Measurements from ENCODE around the gene CCDC57.
A peak's percentile ranks its signal among the peaks of the same experiment; 100 is the strongest.

CCDC57 gene

GRCh38 chr17:82052638-82053059, 160.0 kb downstream of the CCDC57 start:
- DNase-seq (ENCODE audit: low spot score): no peak
- peak overlapping the region; percentile 100 for H3K4me3 ChIP-seq
- TF ChIP-seq, protein P1, sequence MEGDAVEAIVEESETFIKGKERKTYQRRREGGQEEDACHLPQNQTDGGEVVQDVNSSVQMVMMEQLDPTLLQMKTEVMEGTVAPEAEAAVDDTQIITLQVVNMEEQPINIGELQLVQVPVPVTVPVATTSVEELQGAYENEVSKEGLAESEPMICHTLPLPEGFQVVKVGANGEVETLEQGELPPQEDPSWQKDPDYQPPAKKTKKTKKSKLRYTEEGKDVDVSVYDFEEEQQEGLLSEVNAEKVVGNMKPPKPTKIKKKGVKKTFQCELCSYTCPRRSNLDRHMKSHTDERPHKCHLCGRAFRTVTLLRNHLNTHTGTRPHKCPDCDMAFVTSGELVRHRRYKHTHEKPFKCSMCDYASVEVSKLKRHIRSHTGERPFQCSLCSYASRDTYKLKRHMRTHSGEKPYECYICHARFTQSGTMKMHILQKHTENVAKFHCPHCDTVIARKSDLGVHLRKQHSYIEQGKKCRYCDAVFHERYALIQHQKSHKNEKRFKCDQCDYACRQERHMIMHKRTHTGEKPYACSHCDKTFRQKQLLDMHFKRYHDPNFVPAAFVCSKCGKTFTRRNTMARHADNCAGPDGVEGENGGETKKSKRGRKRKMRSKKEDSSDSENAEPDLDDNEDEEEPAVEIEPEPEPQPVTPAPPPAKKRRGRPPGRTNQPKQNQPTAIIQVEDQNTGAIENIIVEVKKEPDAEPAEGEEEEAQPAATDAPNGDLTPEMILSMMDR (IDR thresholded peaks at IDR 0.05): no peak
- H3K27ac ChIP-seq: no peak overlapping the region

DNA sequence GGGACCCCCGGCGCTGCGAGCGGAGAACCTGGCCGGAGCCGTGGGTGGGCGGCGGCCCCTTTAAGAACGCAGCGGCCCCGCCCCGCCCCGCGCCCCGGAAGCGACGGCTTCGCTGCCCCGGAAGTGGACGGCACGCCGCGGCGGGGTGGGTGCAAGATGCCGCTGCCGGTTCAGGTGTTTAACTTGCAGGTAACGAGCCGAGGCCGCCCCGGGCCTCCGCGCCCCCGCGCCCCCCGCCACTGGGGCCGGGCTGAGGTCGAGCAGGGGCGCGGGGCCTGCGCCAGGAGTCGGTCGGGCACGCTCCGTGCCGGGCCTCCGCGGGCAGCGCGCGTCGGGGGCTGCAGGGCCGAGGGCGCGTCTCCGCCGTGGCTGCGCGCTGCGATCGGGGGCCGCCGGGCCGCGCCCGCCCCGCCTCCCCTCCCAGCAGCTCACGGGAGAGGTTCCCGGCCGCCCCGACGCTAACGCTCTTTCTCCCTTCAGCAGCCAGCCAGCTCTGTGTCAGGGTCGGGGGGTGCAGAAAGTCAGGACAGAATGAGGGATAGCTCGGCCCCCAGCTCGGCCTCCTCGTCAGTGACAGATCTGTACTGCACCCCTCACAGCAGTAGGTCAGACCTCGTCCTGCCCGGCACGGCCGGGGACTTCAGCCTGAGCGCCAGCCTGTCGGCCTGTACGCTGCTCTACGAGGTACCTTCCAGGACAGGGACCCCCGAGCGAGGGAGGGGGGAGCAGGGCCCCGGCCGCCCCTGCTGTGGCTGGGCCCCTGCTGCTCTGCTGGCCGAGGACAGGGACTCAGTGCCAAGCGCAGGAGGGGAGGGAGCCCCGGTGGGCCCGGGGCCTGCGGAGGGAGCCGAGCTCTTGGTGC, 160.6 kb downstream of the CCDC57 start, which contains the start of the genes GPS1 and RFNG:
Gene GPS1 (plus strand): TSS at position 123 of the 862 bp plus-strand sequence. CDS start 34 bp downstream, at position 157.
Gene RFNG (minus strand): TSS at position 36 of the 862 bp plus-strand sequence. CDS start 45 bp downstream, outside the sequence.
- H3K27ac ChIP-seq: peak within 1 kb of the TSS; percentile 16 to 89
- TF ChIP-seq, protein P1 (IDR thresholded peaks at IDR 0.05): no peak
- no peak for DNase-seq (ENCODE audit: low spot score)

More for the DNA sequence above, 160.6 kb downstream of the CCDC57 start, which contains the start of the genes GPS1 and RFNG:
- H3K4me3 ChIP-seq: peak within 1 kb of the TSS; percentile 100

All from coronary artery (tissue), 2 donors.